Astrocyte (in vitro differentiated cells and primary cell): ENCODE data around the gene KCNA3. TPM values are rescaled to one million over a fixed set of nuclear protein-coding genes. Genes with fewer than 3 reads are reported as not detected.

ENCODE experiments used
- DNase-seq: peaks from one replicate; pipeline ENCODE4 v3.0.0-alpha.2; 2010; ENCODE audit warnings: low read depth
- FAIRE-seq: peaks from 2 replicates; lab custom pipeline; 2011; peaks lifted over from hg19 to GRCh38; lab: Jason Lieb, UNC
- H2AFZ ChIP-seq: 2 replicates; pipeline ENCODE4 v1.6.0; 2012; ENCODE audit warnings: low read depth, low read length, inconsistent platforms
- H3K27ac ChIP-seq: 2 replicates; pipeline ENCODE4 v1.5.1; 2011; ENCODE audit warnings: low read depth, low read length, inconsistent platforms
- H3K27me3 ChIP-seq: 2 replicates; pipeline ENCODE4 v1.6.0; 2011; ENCODE audit warnings: low read length, inconsistent platforms; ENCODE audit not compliant: insufficient read depth
- H3K36me3 ChIP-seq: 2 replicates; pipeline ENCODE4 v1.5.1; 2011; ENCODE audit warnings: low read length, inconsistent platforms; ENCODE audit not compliant: insufficient read depth
- H3K4me1 ChIP-seq: 2 replicates; pipeline ENCODE4 v1.5.1; 2011; ENCODE audit warnings: low read length, inconsistent platforms; ENCODE audit not compliant: insufficient read depth
- H3K4me2 ChIP-seq: 2 replicates; pipeline ENCODE4 v1.6.0; 2012; ENCODE audit warnings: low read length, inconsistent platforms
- H3K4me3 ChIP-seq: 2 replicates; pipeline ENCODE4 v1.5.1; 2011; ENCODE audit warnings: low read depth, mild to moderate bottlenecking, low read length, inconsistent platforms; ENCODE audit not compliant: insufficient read depth
- H3K79me2 ChIP-seq: 2 replicates; pipeline ENCODE4 v1.6.0; 2012; ENCODE audit warnings: mild to moderate bottlenecking, low read length, inconsistent platforms; ENCODE audit not compliant: insufficient read depth
- H3K9ac ChIP-seq: 2 replicates; pipeline ENCODE4 v1.6.0; 2012; ENCODE audit warnings: mild to moderate bottlenecking, low read length, inconsistent platforms
- H3K9me3 ChIP-seq: 2 replicates; pipeline ENCODE4 v1.5.1; 2012; ENCODE audit warnings: low read depth, mild to moderate bottlenecking, low read length, inconsistent platforms; ENCODE audit not compliant: insufficient read depth
- H4K20me1 ChIP-seq: 2 replicates; pipeline ENCODE4 v1.6.0; 2012; ENCODE audit warnings: low read length, inconsistent platforms; ENCODE audit not compliant: insufficient read depth
- H3K27ac Mint-ChIP-seq: one replicate; pipeline ENCODE4 v1.8.0; 2021; ENCODE audit warnings: mild to moderate bottlenecking, mixed read lengths; ENCODE audit not compliant: unreplicated experiment
- H3K27me3 Mint-ChIP-seq: one replicate; pipeline ENCODE4 v1.8.0; 2021; ENCODE audit warnings: low read depth, mixed read lengths; ENCODE audit not compliant: unreplicated experiment
- H3K36me3 Mint-ChIP-seq: one replicate; pipeline ENCODE4 v1.8.0; 2021; ENCODE audit warnings: low read depth, mixed read lengths; ENCODE audit not compliant: unreplicated experiment
- H3K4me1 Mint-ChIP-seq: one replicate; pipeline ENCODE4 v1.8.0; 2021; ENCODE audit warnings: low read depth, mixed read lengths; ENCODE audit not compliant: unreplicated experiment
- H3K4me3 Mint-ChIP-seq: one replicate; pipeline ENCODE4 v1.8.0; 2021; ENCODE audit warnings: mild to moderate bottlenecking, moderate library complexity, mixed read lengths; ENCODE audit not compliant: unreplicated experiment
- H3K9me3 Mint-ChIP-seq: one replicate; pipeline ENCODE4 v1.8.0; 2021; ENCODE audit warnings: mild to moderate bottlenecking, mixed read lengths; ENCODE audit not compliant: unreplicated experiment
- EZH2 ChIP-seq: IDR thresholded peaks from 2 replicates; pipeline ENCODE4 v1.6.1; 2012; ENCODE audit warnings: mild to moderate bottlenecking, low read length, inconsistent platforms; ENCODE audit not compliant: insufficient read depth
- total RNA-seq: library from RNA; stranded (reverse); gene quantifications from 2 replicates; pipeline ENCODE4 v1.2.1, GENCODE V29; 2021
- TF ChIP-seq, protein P1 (sequence below): IDR thresholded peaks from 2 replicates; pipeline ENCODE4 v1.5.1; 2011; ENCODE audit warnings: low read depth, mild to moderate bottlenecking, inconsistent platforms, low read length, moderate library complexity; ENCODE audit not compliant: insufficient read depth

The KCNA3 gene
- total RNA-seq, 1 donor from 2014 or later: 0.09 TPM

DNA sequence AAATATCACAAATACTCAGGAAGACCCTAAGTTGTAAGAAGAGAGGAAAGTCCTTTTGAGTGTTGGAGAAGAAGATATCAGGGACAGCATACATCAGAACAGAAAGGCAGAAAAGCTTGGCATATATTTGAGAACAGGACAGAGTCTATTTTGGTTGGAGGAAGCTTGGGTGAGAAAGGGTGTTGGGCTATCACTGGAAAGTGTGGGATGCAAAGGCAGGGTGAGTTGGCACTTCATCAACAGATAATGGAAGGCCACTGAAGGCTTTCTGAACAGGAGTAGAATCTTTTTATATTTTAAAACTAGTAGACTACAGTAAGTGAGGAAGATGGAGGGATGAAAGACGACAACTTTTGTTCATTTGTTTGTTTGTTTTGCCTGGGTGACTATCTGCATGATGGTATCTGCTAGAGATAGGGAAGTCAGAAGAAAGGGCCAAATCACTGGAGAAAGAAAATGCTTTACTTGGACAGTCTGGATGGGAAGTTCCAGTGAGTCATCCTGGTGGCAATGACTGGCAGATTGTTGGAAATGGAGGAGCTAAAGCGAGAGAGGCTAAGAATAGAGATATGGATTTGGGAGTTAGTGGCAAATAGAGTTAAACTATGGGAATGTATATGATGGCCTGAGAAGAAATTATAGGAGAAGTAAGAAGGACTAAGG, 34.9 kb downstream of the KCNA3 start:
- H3K4me3 Mint-ChIP-seq: no peak overlapping the region
- H3K9me3 ChIP-seq: no peaks in the 10 kb centered on the region
- no peak overlapping the region for H3K27ac ChIP-seq
- no peaks in the 10 kb centered on the region for H3K4me1 ChIP-seq
- H3K9ac ChIP-seq: no peak overlapping the region
- H3K27me3 ChIP-seq: no peaks in the 10 kb centered on the region
- H3K36me3 Mint-ChIP-seq: no peaks in the 10 kb centered on the region
- H4K20me1 ChIP-seq: no peaks in the 10 kb centered on the region
- no peaks in the 10 kb centered on the region for H3K79me2 ChIP-seq
- peaks cover 10% of the 10 kb centered on the region for H3K4me1 Mint-ChIP-seq
- H3K4me3 ChIP-seq: no peak overlapping the region
- H3K27me3 Mint-ChIP-seq: peaks cover 9% of the 10 kb centered on the region
- H3K36me3 ChIP-seq: no peaks in the 10 kb centered on the region
- no peak overlapping the region for H3K4me2 ChIP-seq
- TF ChIP-seq, protein P1, sequence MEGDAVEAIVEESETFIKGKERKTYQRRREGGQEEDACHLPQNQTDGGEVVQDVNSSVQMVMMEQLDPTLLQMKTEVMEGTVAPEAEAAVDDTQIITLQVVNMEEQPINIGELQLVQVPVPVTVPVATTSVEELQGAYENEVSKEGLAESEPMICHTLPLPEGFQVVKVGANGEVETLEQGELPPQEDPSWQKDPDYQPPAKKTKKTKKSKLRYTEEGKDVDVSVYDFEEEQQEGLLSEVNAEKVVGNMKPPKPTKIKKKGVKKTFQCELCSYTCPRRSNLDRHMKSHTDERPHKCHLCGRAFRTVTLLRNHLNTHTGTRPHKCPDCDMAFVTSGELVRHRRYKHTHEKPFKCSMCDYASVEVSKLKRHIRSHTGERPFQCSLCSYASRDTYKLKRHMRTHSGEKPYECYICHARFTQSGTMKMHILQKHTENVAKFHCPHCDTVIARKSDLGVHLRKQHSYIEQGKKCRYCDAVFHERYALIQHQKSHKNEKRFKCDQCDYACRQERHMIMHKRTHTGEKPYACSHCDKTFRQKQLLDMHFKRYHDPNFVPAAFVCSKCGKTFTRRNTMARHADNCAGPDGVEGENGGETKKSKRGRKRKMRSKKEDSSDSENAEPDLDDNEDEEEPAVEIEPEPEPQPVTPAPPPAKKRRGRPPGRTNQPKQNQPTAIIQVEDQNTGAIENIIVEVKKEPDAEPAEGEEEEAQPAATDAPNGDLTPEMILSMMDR: no peak
- TF ChIP-seq EZH2: no peak
- H3K27ac Mint-ChIP-seq: peak overlapping the region; percentile 13
- H3K9me3 Mint-ChIP-seq: no peaks in the 10 kb centered on the region
- no peak for FAIRE-seq
- no peak for DNase-seq
- no peak overlapping the region for H2AFZ ChIP-seq

- no peaks in the 10 kb centered on the region for H3K4me1 ChIP-seq
- H3K9me3 Mint-ChIP-seq: no peaks in the 10 kb centered on the region
- H3K9ac ChIP-seq: no peak overlapping the region
- no peaks in the 10 kb centered on the region for H3K79me2 ChIP-seq
- no peak overlapping the region for H3K27ac ChIP-seq
- FAIRE-seq: no peak
- no peak overlapping the region for H3K27ac Mint-ChIP-seq
- H3K4me3 ChIP-seq: no peak overlapping the region
- H2AFZ ChIP-seq: no peak overlapping the region
- H4K20me1 ChIP-seq: no peaks in the 10 kb centered on the region
- H3K36me3 Mint-ChIP-seq: no peaks in the 10 kb centered on the region
- no peaks in the 10 kb centered on the region for H3K36me3 ChIP-seq
- peaks cover 9% of the 10 kb centered on the region for H3K27me3 Mint-ChIP-seq
- H3K9me3 ChIP-seq: no peaks in the 10 kb centered on the region
- peaks cover 14% of the 10 kb centered on the region for H3K4me1 Mint-ChIP-seq
- TF ChIP-seq EZH2: no peak
- TF ChIP-seq, protein P1: no peak
- H3K4me3 Mint-ChIP-seq: no peak overlapping the region
- no peak for DNase-seq
- no peaks in the 10 kb centered on the region for H3K27me3 ChIP-seq
- no peak overlapping the region for H3K4me2 ChIP-seq
These were observed 36.2 kb downstream of the KCNA3 start for GRCh38 chr1:110638556-110638955.

DNA sequence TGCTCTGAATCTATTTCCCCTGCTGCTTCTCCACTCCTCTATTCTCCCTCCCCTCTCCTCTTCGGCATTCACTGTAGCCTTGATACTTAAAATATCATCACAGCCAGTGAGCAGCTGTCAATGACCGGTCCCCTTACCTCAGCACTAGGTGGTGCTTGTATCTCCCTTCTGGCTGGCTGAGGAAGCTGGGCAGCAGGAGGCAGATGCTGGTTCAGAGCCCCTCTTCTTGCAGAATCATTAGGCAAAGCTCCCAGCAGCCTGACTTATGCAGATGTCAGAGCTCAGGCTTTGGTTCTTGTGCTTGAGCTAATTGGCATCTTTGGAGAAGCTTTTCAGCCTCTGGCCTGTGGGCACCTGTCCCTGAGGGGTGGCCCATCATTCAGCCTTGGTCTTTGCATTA, 36.7 kb downstream of the KCNA3 start:
- no peak overlapping the region for H3K4me3 ChIP-seq
- TF ChIP-seq, protein P1: no peak
- TF ChIP-seq EZH2: no peak
- H2AFZ ChIP-seq: no peak overlapping the region
- Mint-ChIP-seq H3K9me3 (no peaks in the 10 kb centered on the region), H3K4me1 (peaks cover 14% of the 10 kb centered on the region), H3K27ac (no peak overlapping the region), H3K4me3 (no peak overlapping the region), H3K27me3 (peaks cover 14% of the 10 kb centered on the region), H3K36me3 (no peaks in the 10 kb centered on the region)
- H3K79me2 ChIP-seq: no peaks in the 10 kb centered on the region
- H3K27ac ChIP-seq: no peak overlapping the region
- no peaks in the 10 kb centered on the region for H3K4me1 ChIP-seq
- H3K27me3 ChIP-seq: no peaks in the 10 kb centered on the region
- H3K4me2 ChIP-seq: no peak overlapping the region
- DNase-seq (no peak), FAIRE-seq (no peak)
- H3K36me3 ChIP-seq: no peaks in the 10 kb centered on the region
- no peaks in the 10 kb centered on the region for H4K20me1 ChIP-seq
- H3K9me3 ChIP-seq: no peaks in the 10 kb centered on the region
- H3K9ac ChIP-seq: no peak overlapping the region
